ENCODE data around the gene CYP4F12.

The CYP4F12 gene

DNA sequence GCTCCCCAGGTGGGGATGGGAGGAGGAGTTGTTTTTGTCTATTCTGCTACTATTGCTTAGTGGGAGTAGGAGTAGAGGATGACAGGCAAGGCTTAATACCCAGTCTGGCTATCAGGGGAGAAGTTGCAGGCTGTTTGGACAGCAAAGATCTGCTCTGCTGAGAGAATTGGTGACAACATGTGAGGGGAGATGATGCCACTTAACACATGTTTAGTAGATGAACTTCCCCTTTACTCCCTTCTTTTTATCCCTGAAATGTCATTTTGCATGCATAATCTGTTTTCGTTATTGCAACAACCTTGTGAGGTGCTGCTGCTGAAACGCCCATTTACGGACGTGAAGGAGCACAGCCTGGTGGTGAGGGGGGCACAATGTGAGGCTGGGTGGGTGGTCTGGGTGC, 3.0 kb upstream of the CYP4F12 start:
- Histone ChIP-seq H3K9ac (ENCODE audit: low read depth, low read length) (no peak overlapping the region), H3K4me2 (ENCODE audit: insufficient read depth, low read length) (no peak overlapping the region), H3K27ac (ENCODE audit: low read length) (no peak overlapping the region), H3K27me3 (ENCODE audit: insufficient read depth, low read length, poor library complexity) (no peaks in the 10 kb centered on the region), H3K9me3 (ENCODE audit: insufficient read depth, low read length, severe bottlenecking) (no peaks in the 10 kb centered on the region), H4K20me1 (ENCODE audit: insufficient read depth, low read length) (no peaks in the 10 kb centered on the region), H2AFZ (ENCODE audit: low read depth, low read length) (no peak overlapping the region), H3K79me2 (ENCODE audit: insufficient read depth, low read length) (no peaks in the 10 kb centered on the region), H3K36me3 (ENCODE audit: insufficient read depth, low read length) (no peaks in the 10 kb centered on the region), H3K4me3 (ENCODE audit: low read depth in 1 of 2, low read length in 2 of 2) (no peak overlapping the region), H3K4me1 (ENCODE audit: insufficient read depth, low read length) (no peaks in the 10 kb centered on the region)
- ATAC-seq (ENCODE audit: insufficient read depth, low read depth): no peak
- no peak for TF ChIP-seq EZH2 (IDR thresholded peaks at IDR 0.05; ENCODE audit: borderline replicate concordance, low read depth, low read length, severe bottlenecking)
- TF ChIP-seq, protein P1, sequence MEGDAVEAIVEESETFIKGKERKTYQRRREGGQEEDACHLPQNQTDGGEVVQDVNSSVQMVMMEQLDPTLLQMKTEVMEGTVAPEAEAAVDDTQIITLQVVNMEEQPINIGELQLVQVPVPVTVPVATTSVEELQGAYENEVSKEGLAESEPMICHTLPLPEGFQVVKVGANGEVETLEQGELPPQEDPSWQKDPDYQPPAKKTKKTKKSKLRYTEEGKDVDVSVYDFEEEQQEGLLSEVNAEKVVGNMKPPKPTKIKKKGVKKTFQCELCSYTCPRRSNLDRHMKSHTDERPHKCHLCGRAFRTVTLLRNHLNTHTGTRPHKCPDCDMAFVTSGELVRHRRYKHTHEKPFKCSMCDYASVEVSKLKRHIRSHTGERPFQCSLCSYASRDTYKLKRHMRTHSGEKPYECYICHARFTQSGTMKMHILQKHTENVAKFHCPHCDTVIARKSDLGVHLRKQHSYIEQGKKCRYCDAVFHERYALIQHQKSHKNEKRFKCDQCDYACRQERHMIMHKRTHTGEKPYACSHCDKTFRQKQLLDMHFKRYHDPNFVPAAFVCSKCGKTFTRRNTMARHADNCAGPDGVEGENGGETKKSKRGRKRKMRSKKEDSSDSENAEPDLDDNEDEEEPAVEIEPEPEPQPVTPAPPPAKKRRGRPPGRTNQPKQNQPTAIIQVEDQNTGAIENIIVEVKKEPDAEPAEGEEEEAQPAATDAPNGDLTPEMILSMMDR (IDR thresholded peaks at IDR 0.05; ENCODE audit: borderline replicate concordance, extremely low read depth, low read length, poor library complexity, severe bottlenecking): no peak
- no peak for DNase-seq

DNA sequence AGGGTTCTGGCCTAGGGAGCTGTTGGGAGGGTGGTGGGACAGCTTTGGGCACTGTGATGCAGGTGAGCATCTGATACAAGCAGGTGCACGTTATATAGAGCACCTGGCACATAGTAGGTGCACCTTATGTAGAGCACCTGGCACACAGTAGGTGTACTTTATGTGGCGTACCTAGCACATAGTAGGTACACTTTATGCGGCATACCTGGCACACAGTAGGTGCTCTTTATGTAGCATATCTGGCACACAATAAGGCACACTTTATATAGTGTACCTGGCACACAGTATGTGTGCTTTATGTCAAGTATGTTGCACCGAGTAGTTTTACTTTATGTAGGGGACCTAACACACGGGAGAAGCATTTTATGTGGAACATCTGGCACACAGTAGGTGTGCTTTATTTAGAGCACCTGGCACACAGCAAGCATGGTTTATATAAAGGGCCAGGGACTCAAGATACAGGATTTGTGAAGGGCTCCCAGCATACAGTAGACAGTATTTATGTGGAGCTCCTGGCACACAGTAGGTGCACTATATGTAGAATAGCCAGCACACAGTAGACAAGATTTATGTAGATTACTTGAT, 1.6 kb upstream of the CYP4F12 start:
- Histone ChIP-seq H3K4me1 (ENCODE audit: insufficient read depth, low read length) (no peaks in the 10 kb centered on the region), H3K9me3 (ENCODE audit: insufficient read depth, low read length, severe bottlenecking) (no peaks in the 10 kb centered on the region), H3K9ac (ENCODE audit: low read depth, low read length) (no peak overlapping the region)

GRCh38 chr19:15671891-15672579, 852 bp upstream of the CYP4F12 start:
- ATAC-seq (ENCODE audit: insufficient read depth, low read depth) (no peak), DNase-seq (no peak)
- Histone ChIP-seq H3K27ac (ENCODE audit: low read length) (no peak overlapping the region), H3K79me2 (ENCODE audit: insufficient read depth, low read length) (no peaks in the 10 kb centered on the region), H3K27me3 (ENCODE audit: insufficient read depth, low read length, poor library complexity) (no peaks in the 10 kb centered on the region), H3K9ac (ENCODE audit: low read depth, low read length) (no peak overlapping the region), H2AFZ (ENCODE audit: low read depth, low read length) (no peak overlapping the region), H3K4me1 (ENCODE audit: insufficient read depth, low read length) (no peaks in the 10 kb centered on the region), H3K4me3 (ENCODE audit: low read depth in 1 of 2, low read length in 2 of 2) (no peak overlapping the region), H3K9me3 (ENCODE audit: insufficient read depth, low read length, severe bottlenecking) (no peaks in the 10 kb centered on the region), H3K36me3 (ENCODE audit: insufficient read depth, low read length) (no peaks in the 10 kb centered on the region), H3K4me2 (ENCODE audit: insufficient read depth, low read length) (no peak overlapping the region), H4K20me1 (ENCODE audit: insufficient read depth, low read length) (no peaks in the 10 kb centered on the region)
- TF ChIP-seq, protein P1 (IDR thresholded peaks at IDR 0.05; ENCODE audit: borderline replicate concordance, extremely low read depth, low read length, poor library complexity, severe bottlenecking): no peak
- TF ChIP-seq EZH2 (IDR thresholded peaks at IDR 0.05; ENCODE audit: borderline replicate concordance, low read depth, low read length, severe bottlenecking): no peak

More for the DNA sequence above, 1.6 kb upstream of the CYP4F12 start:
- H4K20me1 ChIP-seq (ENCODE audit: insufficient read depth, low read length): no peaks in the 10 kb centered on the region
- H2AFZ ChIP-seq (ENCODE audit: low read depth, low read length): no peak overlapping the region
- TF ChIP-seq, protein P1 (IDR thresholded peaks at IDR 0.05; ENCODE audit: borderline replicate concordance, extremely low read depth, low read length, poor library complexity, severe bottlenecking): no peak
- TF ChIP-seq EZH2 (IDR thresholded peaks at IDR 0.05; ENCODE audit: borderline replicate concordance, low read depth, low read length, severe bottlenecking): no peak
- H3K79me2 ChIP-seq (ENCODE audit: insufficient read depth, low read length): no peaks in the 10 kb centered on the region
- no peaks in the 10 kb centered on the region for H3K27me3 ChIP-seq (ENCODE audit: insufficient read depth, low read length, poor library complexity)
- no peak overlapping the region for H3K27ac ChIP-seq (ENCODE audit: low read length)
- ATAC-seq (ENCODE audit: insufficient read depth, low read depth): no peak
- H3K36me3 ChIP-seq (ENCODE audit: insufficient read depth, low read length): no peaks in the 10 kb centered on the region
- H3K4me3 ChIP-seq (ENCODE audit: low read depth in 1 of 2, low read length in 2 of 2): no peak overlapping the region
- no peak for DNase-seq
- no peak overlapping the region for H3K4me2 ChIP-seq (ENCODE audit: insufficient read depth, low read length)
